Measurements from ENCODE around the gene RTKN2. TPM values are rescaled to one million over a fixed set of nuclear protein-coding genes. Genes with fewer than 3 reads are reported as not detected.

Gene RTKN2
- polyA plus RNA-seq, 1 donor from 2014 or later, result 4.7 TPM

DNA sequence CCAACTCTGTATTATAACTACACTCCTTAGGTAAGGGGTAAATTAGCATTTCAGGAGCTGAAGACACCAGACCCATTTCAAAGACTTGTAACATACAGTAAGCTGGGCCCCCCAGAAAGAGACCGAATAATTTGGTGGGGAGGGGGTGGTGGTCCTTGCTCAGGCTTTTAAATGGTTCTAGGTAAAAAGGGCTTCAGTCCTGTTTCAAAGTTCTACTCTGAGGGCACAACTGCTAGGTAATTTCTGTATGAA is 73.0 kb downstream of the RTKN2 start:
- no peaks in the 10 kb centered on the region for H3F3A ChIP-seq (ENCODE audit: insufficient read depth, low read length, poor library complexity, severe bottlenecking)
- H3K9ac ChIP-seq (ENCODE audit: low read length), result no peak overlapping the region
- no peaks in the 10 kb centered on the region for H3K9me3 ChIP-seq (ENCODE audit: low read length)
- H3K79me2 ChIP-seq (replicated peaks; ENCODE audit: insufficient read depth, low read length), result no peaks in the 10 kb centered on the region
- no peaks in the 10 kb centered on the region for H3K36me3 ChIP-seq (ENCODE audit: insufficient read depth, low read length)
- no peaks in the 10 kb centered on the region for H4K20me1 ChIP-seq (ENCODE audit: insufficient read depth)
- H3K27me3 ChIP-seq (ENCODE audit: insufficient read depth, low read depth, low read length), result no peaks in the 10 kb centered on the region
- H3K9me2 ChIP-seq (ENCODE audit: insufficient read depth, low read length), result no peaks in the 10 kb centered on the region
- TF ChIP-seq EZH2 (IDR thresholded peaks at IDR 0.05; ENCODE audit: borderline replicate concordance, insufficient read depth, low read length, poor library complexity, severe bottlenecking) (no peak), EP300 (conservative IDR thresholded peaks at IDR 0.05; ENCODE audit: poor library complexity, severe bottlenecking) (no peak), SMC3 (conservative IDR thresholded peaks at IDR 0.05; ENCODE audit: poor library complexity) (no peak), RAD21 (conservative IDR thresholded peaks at IDR 0.05) (no peak), POLR2AphosphoS5 (IDR thresholded peaks at IDR 0.05) (no peak), MXI1 (conservative IDR thresholded peaks at IDR 0.05; ENCODE audit: poor library complexity, severe bottlenecking) (no peak), TAF1 (IDR thresholded peaks at IDR 0.05; ENCODE audit: low read depth) (no peak)
- TF ChIP-seq, protein P1, sequence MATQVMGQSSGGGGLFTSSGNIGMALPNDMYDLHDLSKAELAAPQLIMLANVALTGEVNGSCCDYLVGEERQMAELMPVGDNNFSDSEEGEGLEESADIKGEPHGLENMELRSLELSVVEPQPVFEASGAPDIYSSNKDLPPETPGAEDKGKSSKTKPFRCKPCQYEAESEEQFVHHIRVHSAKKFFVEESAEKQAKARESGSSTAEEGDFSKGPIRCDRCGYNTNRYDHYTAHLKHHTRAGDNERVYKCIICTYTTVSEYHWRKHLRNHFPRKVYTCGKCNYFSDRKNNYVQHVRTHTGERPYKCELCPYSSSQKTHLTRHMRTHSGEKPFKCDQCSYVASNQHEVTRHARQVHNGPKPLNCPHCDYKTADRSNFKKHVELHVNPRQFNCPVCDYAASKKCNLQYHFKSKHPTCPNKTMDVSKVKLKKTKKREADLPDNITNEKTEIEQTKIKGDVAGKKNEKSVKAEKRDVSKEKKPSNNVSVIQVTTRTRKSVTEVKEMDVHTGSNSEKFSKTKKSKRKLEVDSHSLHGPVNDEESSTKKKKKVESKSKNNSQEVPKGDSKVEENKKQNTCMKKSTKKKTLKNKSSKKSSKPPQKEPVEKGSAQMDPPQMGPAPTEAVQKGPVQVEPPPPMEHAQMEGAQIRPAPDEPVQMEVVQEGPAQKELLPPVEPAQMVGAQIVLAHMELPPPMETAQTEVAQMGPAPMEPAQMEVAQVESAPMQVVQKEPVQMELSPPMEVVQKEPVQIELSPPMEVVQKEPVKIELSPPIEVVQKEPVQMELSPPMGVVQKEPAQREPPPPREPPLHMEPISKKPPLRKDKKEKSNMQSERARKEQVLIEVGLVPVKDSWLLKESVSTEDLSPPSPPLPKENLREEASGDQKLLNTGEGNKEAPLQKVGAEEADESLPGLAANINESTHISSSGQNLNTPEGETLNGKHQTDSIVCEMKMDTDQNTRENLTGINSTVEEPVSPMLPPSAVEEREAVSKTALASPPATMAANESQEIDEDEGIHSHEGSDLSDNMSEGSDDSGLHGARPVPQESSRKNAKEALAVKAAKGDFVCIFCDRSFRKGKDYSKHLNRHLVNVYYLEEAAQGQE (IDR thresholded peaks at IDR 0.05; ENCODE audit: borderline replicate concordance), result no peak
- TF ChIP-seq, protein P2, sequence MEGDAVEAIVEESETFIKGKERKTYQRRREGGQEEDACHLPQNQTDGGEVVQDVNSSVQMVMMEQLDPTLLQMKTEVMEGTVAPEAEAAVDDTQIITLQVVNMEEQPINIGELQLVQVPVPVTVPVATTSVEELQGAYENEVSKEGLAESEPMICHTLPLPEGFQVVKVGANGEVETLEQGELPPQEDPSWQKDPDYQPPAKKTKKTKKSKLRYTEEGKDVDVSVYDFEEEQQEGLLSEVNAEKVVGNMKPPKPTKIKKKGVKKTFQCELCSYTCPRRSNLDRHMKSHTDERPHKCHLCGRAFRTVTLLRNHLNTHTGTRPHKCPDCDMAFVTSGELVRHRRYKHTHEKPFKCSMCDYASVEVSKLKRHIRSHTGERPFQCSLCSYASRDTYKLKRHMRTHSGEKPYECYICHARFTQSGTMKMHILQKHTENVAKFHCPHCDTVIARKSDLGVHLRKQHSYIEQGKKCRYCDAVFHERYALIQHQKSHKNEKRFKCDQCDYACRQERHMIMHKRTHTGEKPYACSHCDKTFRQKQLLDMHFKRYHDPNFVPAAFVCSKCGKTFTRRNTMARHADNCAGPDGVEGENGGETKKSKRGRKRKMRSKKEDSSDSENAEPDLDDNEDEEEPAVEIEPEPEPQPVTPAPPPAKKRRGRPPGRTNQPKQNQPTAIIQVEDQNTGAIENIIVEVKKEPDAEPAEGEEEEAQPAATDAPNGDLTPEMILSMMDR (IDR thresholded peaks at IDR 0.05; ENCODE audit: poor library complexity, severe bottlenecking), result no peak
- no peak overlapping the region for H3K27ac ChIP-seq (ENCODE audit: low read length)
- H3K4me3 ChIP-seq (ENCODE audit: low read length), result no peak overlapping the region
- no peak overlapping the region for H3K4me2 ChIP-seq (ENCODE audit: low read length)
- H2AFZ ChIP-seq (ENCODE audit: low read depth, low read length), result no peak overlapping the region

DNA sequence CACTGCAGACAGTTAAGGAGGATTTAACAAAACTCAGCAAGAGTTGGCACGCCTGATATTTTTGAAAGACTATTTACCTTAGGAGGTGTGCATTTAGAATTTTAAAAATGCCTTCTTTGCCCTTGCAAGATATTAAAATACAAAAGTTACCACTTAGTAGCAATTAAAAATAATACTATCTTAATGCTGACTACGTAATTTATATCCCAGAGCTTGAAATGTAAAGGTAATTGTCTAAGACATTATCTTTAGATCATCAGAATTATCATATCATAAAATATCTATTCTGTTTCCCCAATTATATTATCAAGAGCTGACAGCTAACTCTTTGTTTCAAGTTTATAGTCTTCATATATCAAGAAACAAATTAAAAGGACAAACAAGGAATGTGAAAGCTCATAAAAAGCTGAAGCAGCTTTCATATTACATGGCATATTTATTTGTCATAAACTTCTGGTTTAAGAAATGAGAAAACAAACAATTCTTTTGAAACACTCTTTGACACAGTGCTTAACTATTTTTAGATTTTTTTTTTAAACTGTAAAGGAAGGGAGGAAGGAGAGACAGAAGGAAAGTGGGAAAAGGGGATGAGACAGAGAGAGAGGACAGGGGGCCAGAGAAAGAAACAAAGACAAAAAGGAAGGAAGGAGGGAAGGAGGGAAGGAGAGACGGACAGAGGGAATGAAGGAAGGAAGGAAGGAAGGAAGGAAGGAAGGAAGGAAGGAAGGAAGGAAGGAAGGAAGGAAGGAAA is 73.5 kb downstream of the RTKN2 start:
- Histone ChIP-seq H3K36me3 (ENCODE audit: insufficient read depth, low read length) (no peaks in the 10 kb centered on the region), H2AFZ (ENCODE audit: low read depth, low read length) (no peak overlapping the region)

More for the DNA sequence above, 73.5 kb downstream of the RTKN2 start:
- no peak for TF ChIP-seq MXI1 (conservative IDR thresholded peaks at IDR 0.05; ENCODE audit: poor library complexity, severe bottlenecking)
- TF ChIP-seq EZH2 (IDR thresholded peaks at IDR 0.05; ENCODE audit: borderline replicate concordance, insufficient read depth, low read length, poor library complexity, severe bottlenecking), result no peak
- no peak for TF ChIP-seq SMC3 (conservative IDR thresholded peaks at IDR 0.05; ENCODE audit: poor library complexity)
- TF ChIP-seq TAF1 (IDR thresholded peaks at IDR 0.05; ENCODE audit: low read depth), result no peak
- TF ChIP-seq, protein P2 (IDR thresholded peaks at IDR 0.05; ENCODE audit: poor library complexity, severe bottlenecking), result no peak
- no peak for TF ChIP-seq RAD21 (conservative IDR thresholded peaks at IDR 0.05)
- TF ChIP-seq, protein P1 (IDR thresholded peaks at IDR 0.05; ENCODE audit: borderline replicate concordance), result no peak
- TF ChIP-seq EP300 (conservative IDR thresholded peaks at IDR 0.05; ENCODE audit: poor library complexity, severe bottlenecking), result no peak
- TF ChIP-seq POLR2AphosphoS5 (IDR thresholded peaks at IDR 0.05), result no peak
- H3K27me3 ChIP-seq (ENCODE audit: insufficient read depth, low read depth, low read length), result no peaks in the 10 kb centered on the region
- H3K9me3 ChIP-seq (ENCODE audit: low read length), result no peaks in the 10 kb centered on the region
- no peaks in the 10 kb centered on the region for H3F3A ChIP-seq (ENCODE audit: insufficient read depth, low read length, poor library complexity, severe bottlenecking)
- no peak overlapping the region for H3K4me3 ChIP-seq (ENCODE audit: low read length)
- H3K27ac ChIP-seq (ENCODE audit: low read length), result no peak overlapping the region
- no peak overlapping the region for H3K4me2 ChIP-seq (ENCODE audit: low read length)
- H4K20me1 ChIP-seq (ENCODE audit: insufficient read depth), result no peaks in the 10 kb centered on the region
- no peak overlapping the region for H3K9ac ChIP-seq (ENCODE audit: low read length)
- H3K9me2 ChIP-seq (ENCODE audit: insufficient read depth, low read length), result no peaks in the 10 kb centered on the region
- no peaks in the 10 kb centered on the region for H3K79me2 ChIP-seq (replicated peaks; ENCODE audit: insufficient read depth, low read length)

Measured in neural cell (in vitro differentiated cells).